K562 (cell line): ENCODE data around the gene RAB17. TPM values are rescaled to one million over a fixed set of nuclear protein-coding genes. Genes with fewer than 3 reads are reported as not detected.

Experiments
- ATAC-seq: fragments of 200-7000 bp; cut with Tn5 transposase; 3 replicates; pipeline ENCODE4 v1.9.1; 2020; ENCODE audit warnings: moderate library complexity
- BruUV-seq: library from RNA; stranded (reverse); fragments of 400-500 nt; replicated peaks from 2 replicates; lab custom pipeline; 2021; lab: Mats Ljungman, UMichigan
- CTCF ChIA-PET: fragments of 300-600 bp; formaldehyde crosslinking; extraction: SDS; loops from one replicate; lab custom pipeline; 2021; ENCODE audit warnings: low intra/inter-chr PET ratio; lab: Yijun Ruan, JAX
- POLR2A ChIA-PET: fragments of 300-600, 350-650 bp; sonication (Branson Sonifier 250); formaldehyde crosslinking; extraction: SDS; loops from one replicate; lab custom pipeline; 2021; ENCODE audit warnings: antibody characterized with exemption, inconsistent platforms; lab: Yijun Ruan, JAX
- DNase-seq, 4 experiments: peaks; one replicate each; pipeline versions ENCODE4 v3.0.0 to v3.0.0-alpha.2; 2011 to 2018; ENCODE audit warnings: low spot score in 3 of 4, mixed read lengths in 3 of 4; ENCODE audit errors: extremely low read depth in 1 of 4
- FAIRE-seq: peaks from 2 replicates; lab custom pipeline; 2011; peaks lifted over from hg19 to GRCh38; lab: Jason Lieb, UNC
- H2AFZ ChIP-seq: 2 replicates; pipeline ENCODE4 v1.6.0; 2011; ENCODE audit warnings: low read depth, low read length, control low read depth, inconsistent platforms
- H3K27ac ChIP-seq: fragments of 200-600 bp; 3 replicates; pipeline ENCODE4 v1.8.0; 2011; ENCODE audit warnings: low read depth, mild to moderate bottlenecking, control low read depth, inconsistent platforms, low read length, moderate library complexity, mixed read lengths; ENCODE audit errors: extremely low read depth
- H3K27me3 ChIP-seq, 2 experiments: fragments of 300-600 bp in 1 of 2; 2 replicates in 1 of 2; 3 replicates in 1 of 2; pipeline versions ENCODE4 v1.6.0 to v1.8.0; 2011; ENCODE audit warnings: inconsistent platforms in 2 of 2, low read length in 2 of 2, mild to moderate bottlenecking in 1 of 2, mixed read lengths in 1 of 2, moderate library complexity in 1 of 2; ENCODE audit not compliant: control insufficient read depth in 2 of 2, insufficient read depth in 2 of 2
- H3K36me3 ChIP-seq: fragments of 300-600 bp; 3 replicates; pipeline ENCODE4 v1.8.0; 2011; ENCODE audit warnings: mild to moderate bottlenecking, low read length, inconsistent platforms; ENCODE audit not compliant: control insufficient read depth, insufficient read depth
- H3K4me1 ChIP-seq, 2 experiments: fragments of 200-600 bp in 1 of 2; replicated peaks in 1 of 2; 2 replicates in 1 of 2; 3 replicates in 1 of 2; pipeline versions ENCODE4 v1.5.1 to v1.8.0; 2011; ENCODE audit warnings: inconsistent platforms in 2 of 2, low read length in 2 of 2, mild to moderate bottlenecking in 1 of 2, mixed read lengths in 1 of 2, moderate library complexity in 1 of 2; ENCODE audit not compliant: control insufficient read depth in 2 of 2, insufficient read depth in 2 of 2
- H3K4me2 ChIP-seq: 2 replicates; pipeline ENCODE4 v1.6.1; 2011; ENCODE audit warnings: low read length, control low read depth, inconsistent platforms, mixed read lengths; ENCODE audit not compliant: insufficient read depth
- H3K4me3 ChIP-seq: fragments of 200-600 bp; sonication (generic), shearing (Covaris generic); 2 replicates; pipeline ENCODE4 v1.5.1; 2016; ENCODE audit warnings: control low read depth, inconsistent platforms
- H3K79me2 ChIP-seq: fragments of 200-600 bp; 3 replicates; pipeline ENCODE4 v1.8.0; 2011; ENCODE audit warnings: low read length, inconsistent platforms; ENCODE audit not compliant: control insufficient read depth, insufficient read depth
- H3K9ac ChIP-seq, 2 experiments: 2 replicates each; pipeline versions ENCODE4 v1.6.0 to v1.6.1; 2011; ENCODE audit warnings: low read depth in 2 of 2, low read length in 2 of 2, control low read depth in 1 of 2, inconsistent platforms in 1 of 2, mild to moderate bottlenecking in 1 of 2, mixed read lengths in 1 of 2; ENCODE audit not compliant: insufficient read depth in 1 of 2
- H3K9me1 ChIP-seq: one replicate; pipeline ENCODE4 v1.6.0; 2011; ENCODE audit warnings: inconsistent platforms, mild to moderate bottlenecking, low read length, moderate library complexity; ENCODE audit not compliant: control insufficient read depth, insufficient read depth
- H3K9me3 ChIP-seq: replicated peaks from 2 replicates; pipeline ENCODE4 v1.5.1; 2011; ENCODE audit warnings: low read depth, low read length, inconsistent platforms; ENCODE audit not compliant: control insufficient read depth, insufficient read depth
- H4K20me1 ChIP-seq: replicated peaks from 2 replicates; pipeline ENCODE4 v1.6.1; 2011; ENCODE audit warnings: low read length, inconsistent platforms, mixed read lengths; ENCODE audit not compliant: control insufficient read depth, insufficient read depth
- FOS ChIP-seq: IDR thresholded peaks from 3 replicates; pipeline ENCODE4 v1.6.1; 2011; ENCODE audit not compliant: insufficient read length; ENCODE audit errors: extremely low read depth
- FOXK2 ChIP-seq, 2 experiments: fragments of 450-650 bp; IDR thresholded peaks in 1 of 2; conservative IDR thresholded peaks in 1 of 2; 2 replicates each; pipeline ENCODE4 v1.6.1; 2016; ENCODE audit warnings: low read depth in 2 of 2, mild to moderate bottlenecking in 1 of 2
- GTF2F1 ChIP-seq: IDR thresholded peaks from 2 replicates; pipeline ENCODE4 v1.6.1; 2011; ENCODE audit warnings: low read depth, low read length, improper control_type of control experiment
- KDM1A ChIP-seq, 2 experiments: fragments of 450-650 bp; IDR thresholded peaks; 2 replicates each; pipeline ENCODE4 v1.6.1; 2016; ENCODE audit warnings: mild to moderate bottlenecking in 2 of 2
- MTA3 ChIP-seq: fragments of 450-650 bp; formaldehyde crosslinking; IDR thresholded peaks from 2 replicates; pipeline ENCODE4 v1.6.1; 2017; ENCODE audit warnings: mild to moderate bottlenecking, borderline replicate concordance
- NR2C1 ChIP-seq, 2 experiments: fragments of 450-650 bp; IDR thresholded peaks; 2 replicates each; pipeline ENCODE4 v1.6.1; 2017; ENCODE audit warnings: mild to moderate bottlenecking in 2 of 2, antibody characterized with exemption in 1 of 2, inconsistent platforms in 1 of 2, missing compliant biosample characterization in 1 of 2, missing genetic modification characterization in 1 of 2
- SMAD4 ChIP-seq: fragments of 250-450 bp; sonication (Bioruptor Pico); conservative IDR thresholded peaks from 2 replicates; pipeline ENCODE4 v1.8.0; 2021; ENCODE audit warnings: inconsistent platforms, mild to moderate bottlenecking, moderate library complexity
- ZNF696 ChIP-seq: fragments of 250-450 bp; sonication (Bioruptor Pico); conservative IDR thresholded peaks from 2 replicates; pipeline ENCODE4 v1.4.0; 2020; ENCODE audit warnings: mild to moderate bottlenecking, moderate library complexity
- WGBS: fragments of 100-300 bp; shearing (Covaris generic); methylation state at CpG from one replicate; pipeline ENCODE4 v1.1.6; 2016; ENCODE audit warnings: low coverage, mixed read lengths; ENCODE audit not compliant: insufficient coverage; ENCODE audit errors: missing lambda C conversion rate; 5-methylcytosine and 5-hydroxymethylcytosine counted together
- in situ Hi-C: fragments of 300-500 bp; cut with MboI; formaldehyde crosslinking; loops from 4 replicates; pipeline ENCODE4 v1.15.0; 2018; ENCODE audit warnings: inconsistent platforms, mixed read lengths
- intact Hi-C: fragments of 100-400 bp; cut with micrococcal nuclease; formaldehyde crosslinking; loops from 2 replicates; pipeline ENCODE4 v1.14.2; 2022
- polyA plus RNA-seq, 8 experiments: library from polyadenylated mRNA; depleted of rRNA in 4 of 8; stranded (reverse) in 5 of 8; unstranded in 3 of 8; fragments of >200 nt; fragmentation: Nextera tagmentation in 2 of 8; fragmentation: Illumina TruSeq in 1 of 8; extraction: Ambion mirVana in 2 of 8; extraction: Trizol in 1 of 8; gene quantifications; 2 replicates each; pipeline versions ENCODE4 v1.2.1 to v1.2.3, GENCODE V29; 2011 to 2014; ENCODE audit warnings: inconsistent platforms in 1 of 8, missing spikeins in 1 of 8
- total RNA-seq, 7 experiments: library from RNA; depleted of rRNA in 6 of 7; stranded (reverse); fragments of >200 nt in 6 of 7; fragmentation: Illumina TruSeq in 2 of 7; extraction: Trizol in 2 of 7; gene quantifications; 2 replicates each; pipeline versions ENCODE4 v1.2.1 to v1.2.3, GENCODE V29; 2011 to 2021; ENCODE audit warnings: low replicate concordance in 1 of 7

RAB17 gene
- total and polyA plus RNA-seq, 9 of the 15 experiments (the other 6 are each of a cell fraction or from before 2014, with no cell fraction given) = 0.13 TPM; not detected in 8

- no TSS peak for BruUV-seq
- FAIRE-seq = no peak
- TF ChIP-seq FOS (no peak), NR2C1 (IDR thresholded peaks at IDR 0.05) (no peak), NR2C1 (tag; IDR thresholded peaks at IDR 0.05) (no peak), SMAD4 (no peak), ZNF696 (no peak), GTF2F1 (no peak), MTA3 (no peak), KDM1A (IDR thresholded peaks at IDR 0.05) (no peak), FOXK2 (conservative IDR thresholded peaks at IDR 0.05 in 1 of 2, IDR thresholded peaks at IDR 0.05 in 1 of 2; ENCODE audit: low read depth in 2 of 2) (no peak)
- TF ChIP-seq, all 486 proteins: peak for 0
- no peaks in the 10 kb centered on the region for H4K20me1 ChIP-seq
- in situ Hi-C loops = no loop called here
- no peaks in the 10 kb centered on the region for H3K9me1 ChIP-seq
- no peak for ATAC-seq
- intact Hi-C loops = no loop called here
- peaks cover 0 to 29% of the 10 kb centered on the region in 2 experiments; a peak in 3 of 5 replicates for H3K27me3 ChIP-seq
- no peak overlapping the region for H3K9ac ChIP-seq
- H3K36me3 ChIP-seq = no peaks in the 10 kb centered on the region
- H3K79me2 ChIP-seq = no peaks in the 10 kb centered on the region
- 0% methylated on average over 15 of the region's 15 CpGs for WGBS
- no peak overlapping the region for H3K4me2 ChIP-seq
- no peak overlapping the region for H2AFZ ChIP-seq
- DNase-seq = no peak
- no peaks in the 10 kb centered on the region for H3K9me3 ChIP-seq
- no peak overlapping the region for H3K4me3 ChIP-seq
- H3K27ac ChIP-seq = no peak overlapping the region
- CTCF ChIA-PET = no interaction called here
- H3K4me1 ChIP-seq = no peaks in the 10 kb centered on the region
- POLR2A ChIA-PET = no interaction called here
These were observed 26.4 kb upstream of the RAB17 start for GRCh38 chr2:237616734-237617586.
